Ascending aorta (tissue), 2 donors: Measurements from ENCODE around the gene ASH1L. TPM values are rescaled to one million over a fixed set of nuclear protein-coding genes. Genes with fewer than 3 reads are reported as not detected.
"Not testable (repeated sequence)": the region's sequence is repeated elsewhere in the genome, so short reads cannot be mapped to it uniquely, and the experiment has no call there.

Experiments used
- DNase-seq, 2 donors: peaks; one replicate each; pipeline ENCODE4 v3.0.0-alpha.2; 2019; ENCODE audit warnings: low spot score in 2 of 2
- H3K27ac ChIP-seq, 2 donors: fragments of 200-600 bp; sonication (generic); one replicate each; pipeline ENCODE4 v1.5.1; 2016 to 2017; ENCODE audit warnings: mild to moderate bottlenecking in 1 of 2
- H3K27me3 ChIP-seq: fragments of 200-600 bp; sonication (generic); one replicate; pipeline ENCODE4 v1.5.1; 2017
- H3K36me3 ChIP-seq, 2 donors: fragments of 200-600 bp; sonication (generic); one replicate each; pipeline ENCODE4 v1.5.1; 2016
- H3K4me1 ChIP-seq, 2 donors: fragments of 200-600 bp; sonication (generic); one replicate each; pipeline ENCODE4 v1.5.1; 2016 to 2017; ENCODE audit warnings: mild to moderate bottlenecking in 1 of 2
- H3K4me3 ChIP-seq, 2 donors: fragments of 200-600 bp; sonication (generic); one replicate each; pipeline ENCODE4 v1.5.1; 2016 to 2017; ENCODE audit warnings: mild to moderate bottlenecking in 1 of 2
- H3K9me3 ChIP-seq, 2 donors: fragments of 200-600 bp; sonication (generic); one replicate each; pipeline ENCODE4 v1.5.1; 2016
- CTCF ChIP-seq, 3 experiments: fragments of 200-600 bp in 2 of 3; fragments of 450-650 bp in 1 of 3; sonication (generic) in 2 of 3; IDR thresholded peaks; one replicate each; pipeline ENCODE4 v1.5.1; 2016 to 2019; ENCODE audit warnings: antibody characterized with exemption in 3 of 3, mild to moderate bottlenecking in 1 of 3, moderate library complexity in 1 of 3
- intact Hi-C: fragments of 100-400 bp; cut with DNase I; formaldehyde crosslinking; loops from one replicate; pipeline ENCODE4 v1.15.1; 2023
- total RNA-seq: library from RNA; depleted of rRNA; stranded (reverse); fragments of >200 nt; gene quantifications from one replicate; pipeline ENCODE4 v1.1.0, GENCODE V29; 2016

The ASH1L gene
- total RNA-seq, 1 donor from 2014 or later, result 16.2 TPM

GRCh38 chr1:155504207-155504606 lies 58.4 kb downstream of the ASH1L start:
- TF ChIP-seq CTCF (IDR thresholded peaks at IDR 0.05), result peak in 1 of 3 experiments; percentile 44
- Histone ChIP-seq H3K9me3 (no peaks in the 10 kb centered on the region), H3K4me1 (peaks cover 0 to 15% of the 10 kb centered on the region in 2 donors), H3K36me3 (no peaks in the 10 kb centered on the region), H3K27me3 (no peaks in the 10 kb centered on the region), H3K27ac (no peak overlapping the region), H3K4me3 (no peak overlapping the region)
- intact Hi-C loops, result loop anchor here (10.0 kb wide), 1 partner anchor 229 kb away; the partner anchor contains the start of genes CLK2 and HCN3
- no peak for DNase-seq

GRCh38 chr1:155499953-155500639 lies 62.5 kb downstream of the ASH1L start:
- no peak for DNase-seq
- Histone ChIP-seq H3K27ac (no peak overlapping the region), H3K36me3 (peaks cover 0 to 3% of the 10 kb centered on the region in 2 donors), H3K9me3 (no peaks in the 10 kb centered on the region), H3K27me3 (no peaks in the 10 kb centered on the region), H3K4me3 (no peak overlapping the region), H3K4me1 (peaks cover 0 to 6% of the 10 kb centered on the region in 2 donors)
- TF ChIP-seq CTCF (IDR thresholded peaks at IDR 0.05), result no peak
- intact Hi-C loops, result loop anchor here (10.0 kb wide), 1 partner anchor 225 kb away; the partner anchor contains the start of genes CLK2 and HCN3

- DNase-seq, result no peak
- Histone ChIP-seq H3K4me1 (peaks cover 0 to 3% of the 10 kb centered on the region in 2 donors), H3K27ac (no peak overlapping the region), H3K9me3 (no peaks in the 10 kb centered on the region), H3K36me3 (peaks cover 0 to 3% of the 10 kb centered on the region in 2 donors), H3K27me3 (no peaks in the 10 kb centered on the region), H3K4me3 (no peak overlapping the region)
- intact Hi-C loops, result no loop called here
- no peak for TF ChIP-seq CTCF (IDR thresholded peaks at IDR 0.05)
Observed at GRCh38 chr1:155499263-155499662, 63.3 kb downstream of the ASH1L start.

GRCh38 chr1:155493595-155493994 lies 69.0 kb downstream of the ASH1L start:
- H3K27me3 ChIP-seq, H3K27ac ChIP-seq, H3K4me3 ChIP-seq, H3K36me3 ChIP-seq, intact Hi-C loops, H3K4me1 ChIP-seq, H3K9me3 ChIP-seq, DNase-seq: not testable (repeated sequence)

GRCh38 chr1:155488419-155488818 lies 74.2 kb downstream of the ASH1L start:
- H3K36me3 ChIP-seq, H3K9me3 ChIP-seq, DNase-seq, H3K27ac ChIP-seq, intact Hi-C loops, H3K4me1 ChIP-seq, H3K4me3 ChIP-seq, H3K27me3 ChIP-seq: not testable (repeated sequence)

- H3K27me3 ChIP-seq, result no peaks in the 10 kb centered on the region
- H3K36me3 ChIP-seq, result no peaks in the 10 kb centered on the region
- DNase-seq, result no peak
- H3K4me3 ChIP-seq, result no peak overlapping the region
- TF ChIP-seq CTCF (IDR thresholded peaks at IDR 0.05), result no peak
- no peak overlapping the region for H3K27ac ChIP-seq
- no peaks in the 10 kb centered on the region for H3K4me1 ChIP-seq
- intact Hi-C loops, result no loop called here
- H3K9me3 ChIP-seq, result no peaks in the 10 kb centered on the region
Observed at GRCh38 chr1:155487541-155487940, 75.1 kb downstream of the ASH1L start.

- H3K4me1 ChIP-seq, DNase-seq, H3K27ac ChIP-seq, H3K9me3 ChIP-seq, H3K27me3 ChIP-seq, intact Hi-C loops, H3K36me3 ChIP-seq, H3K4me3 ChIP-seq: not testable (repeated sequence)
Observed at GRCh38 chr1:155486952-155487351, 75.7 kb downstream of the ASH1L start.
